GM18526 (cell line): ENCODE data around the gene OGT.

Experiments
- POLR2A ChIP-seq: IDR thresholded peaks from 3 replicates; pipeline ENCODE4 v1.6.1; 2011; ENCODE audit not compliant: insufficient read length; ENCODE audit errors: extremely low read depth

The OGT gene

DNA sequence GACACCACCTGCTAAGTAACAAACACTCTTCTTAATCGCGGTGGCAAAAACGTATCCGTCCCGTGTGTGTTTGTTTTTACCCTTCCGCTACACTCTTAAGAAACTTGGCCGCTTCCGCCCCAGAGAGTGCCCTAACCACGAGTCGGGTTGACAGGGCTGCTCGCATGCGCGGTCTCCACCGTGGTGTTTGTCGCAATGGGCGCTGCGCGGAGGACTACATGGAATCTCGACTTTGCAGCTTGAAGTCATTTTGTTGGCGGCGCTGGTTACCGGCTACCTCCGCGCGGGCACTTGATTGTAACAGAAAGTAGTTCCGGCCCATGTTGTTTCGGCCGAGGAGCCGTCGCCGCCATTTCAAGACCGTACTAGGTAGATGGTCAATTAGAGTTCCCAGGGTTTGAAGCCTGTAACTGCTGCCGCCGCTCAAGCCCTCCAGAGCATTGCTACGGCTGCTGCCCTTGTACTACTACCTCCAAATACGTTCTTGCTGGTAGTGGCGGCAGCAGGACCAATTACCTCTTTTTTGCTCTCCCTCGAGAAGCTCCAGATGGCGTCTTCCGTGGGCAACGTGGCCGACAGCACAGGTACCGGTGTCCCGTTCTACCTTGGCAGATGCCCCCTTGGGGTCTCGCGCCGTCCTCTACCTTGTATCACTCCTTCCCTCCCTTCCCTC, at the start of gene OGT:
Gene OGT, plus strand, starts transcription at position 352 of the 673 bp plus-strand sequence. Its CDS starts 196 bp downstream, at position 548.
- peak; percentile 84 for TF ChIP-seq POLR2A

DNA sequence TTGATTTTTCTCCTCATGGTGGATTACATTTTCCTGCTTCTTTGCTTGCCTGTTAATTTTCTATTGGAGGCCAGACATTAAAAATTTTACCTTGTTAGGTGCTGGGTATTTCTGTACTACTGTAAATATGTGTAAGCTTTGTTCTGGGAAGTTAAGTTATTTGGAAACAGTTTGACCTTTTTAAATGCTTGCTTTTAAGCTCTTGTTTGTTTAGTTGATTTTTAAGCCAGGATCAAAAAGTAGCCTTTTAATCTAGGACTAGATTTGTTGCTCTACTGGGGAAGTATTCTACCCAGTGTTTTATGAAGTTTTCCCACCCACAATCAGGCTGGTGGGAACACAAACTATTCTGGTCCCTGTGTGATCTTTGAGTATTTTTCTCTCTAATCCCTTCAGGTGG, 45.1 kb upstream of the OGT start:
- no peak for TF ChIP-seq POLR2A

DNA sequence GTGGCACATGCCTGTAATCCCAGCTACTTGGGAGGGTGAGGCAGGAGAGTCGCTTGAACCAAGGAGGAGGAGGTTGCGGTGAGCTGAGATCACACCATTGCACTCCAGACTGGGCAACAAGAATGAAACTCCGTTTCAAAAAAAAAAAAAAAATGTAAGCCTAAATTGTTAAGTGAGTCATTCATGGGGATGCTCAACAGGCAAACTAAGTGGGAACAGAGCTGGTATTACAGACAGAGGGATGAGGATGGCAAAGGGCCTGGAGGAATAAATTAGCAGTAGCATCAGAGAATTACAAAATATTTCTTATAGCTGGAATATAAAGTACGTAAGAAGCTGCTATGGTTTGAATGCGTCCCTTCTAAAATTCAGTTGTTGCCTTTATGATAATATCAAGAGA, 43.4 kb upstream of the OGT start:
- TF ChIP-seq POLR2A: no peak

DNA sequence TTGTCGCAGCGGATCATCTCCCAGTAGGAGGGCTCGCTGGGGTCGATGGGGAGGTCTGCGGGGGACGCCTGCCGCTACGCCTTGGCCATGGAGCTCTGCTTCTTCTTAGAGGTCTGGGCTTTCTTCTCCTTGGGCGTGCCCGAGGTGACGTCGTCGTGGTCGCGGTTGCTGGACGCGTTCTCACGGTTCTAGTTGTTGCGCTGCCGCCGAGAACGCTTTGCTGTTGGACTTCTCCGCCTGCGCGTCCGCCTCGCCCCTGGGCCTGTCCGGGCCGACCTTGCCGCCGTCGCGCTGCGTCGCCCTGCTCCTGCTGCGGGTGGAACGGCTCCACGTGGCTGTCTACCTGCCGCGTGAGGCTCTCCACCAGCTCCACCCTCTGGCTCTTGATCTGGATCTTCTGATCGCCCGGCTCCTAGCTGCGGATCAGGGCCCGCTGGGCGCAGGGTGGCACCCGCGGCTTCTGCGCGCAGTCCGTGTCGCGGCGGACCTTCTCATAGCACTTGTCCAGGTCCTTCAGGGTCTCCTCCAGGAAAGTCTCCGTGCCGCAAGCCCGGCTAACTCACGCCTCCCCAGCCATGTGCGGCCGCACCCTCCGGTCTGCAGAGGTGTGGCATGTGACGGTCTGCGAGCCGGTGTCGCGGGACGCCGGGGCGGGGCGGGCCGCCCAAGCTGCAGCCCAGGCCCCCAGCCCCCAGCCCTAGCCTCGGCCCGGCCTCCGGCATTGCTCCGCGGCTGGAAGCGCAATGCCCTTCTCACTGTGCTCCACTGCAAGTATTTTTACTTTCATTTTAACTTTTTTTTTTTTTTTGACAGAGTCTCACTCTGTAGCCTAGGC, 40.5 kb upstream of the OGT start:
- TF ChIP-seq POLR2A: no peak

DNA sequence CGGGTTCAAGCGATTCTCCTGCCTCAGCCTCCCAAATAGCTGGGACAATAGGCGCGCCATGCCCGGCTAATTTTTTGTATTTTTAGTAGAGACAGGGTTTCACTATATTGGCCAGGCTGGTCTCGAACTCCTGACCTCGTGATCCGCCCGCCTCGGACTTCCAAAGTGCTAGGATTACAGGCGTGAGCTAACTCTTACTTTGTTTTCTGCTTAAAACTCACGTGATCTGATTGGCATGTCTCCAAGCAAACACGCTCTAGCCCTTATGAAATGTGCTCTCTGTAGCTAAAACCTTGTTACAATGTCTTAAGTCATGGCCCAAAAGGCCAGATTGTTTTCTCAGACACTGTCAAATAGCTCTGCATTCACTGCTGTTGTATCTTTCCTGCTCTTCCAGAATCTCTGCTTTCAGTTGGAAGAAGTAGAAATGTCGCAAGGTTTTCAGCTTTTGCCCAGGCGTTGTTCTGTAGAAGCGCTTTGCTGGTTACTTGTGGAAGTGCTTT, 39.7 kb upstream of the OGT start:
- TF ChIP-seq POLR2A: no peak

DNA sequence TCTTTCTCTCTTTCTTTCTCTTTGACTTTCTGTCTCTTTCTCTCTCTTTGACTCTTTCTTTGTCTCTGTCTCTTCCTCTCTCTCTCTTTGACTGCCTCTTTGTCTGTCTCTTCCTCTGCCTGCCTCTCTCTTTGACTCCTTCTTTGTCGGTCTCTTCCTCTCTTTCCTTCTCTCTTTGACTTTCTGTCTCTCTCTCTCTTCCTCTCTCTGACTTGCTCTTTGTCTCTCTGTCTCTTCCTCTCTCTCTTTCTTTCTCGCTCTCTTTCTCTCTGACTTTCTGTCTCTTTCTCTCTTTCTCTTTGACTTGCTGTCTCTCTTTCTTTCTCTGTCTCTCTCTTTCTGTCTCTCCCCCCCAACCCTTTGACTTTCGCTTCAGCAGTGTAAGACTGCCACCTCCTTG, 36.4 kb upstream of the OGT start:
- no peak for TF ChIP-seq POLR2A

DNA sequence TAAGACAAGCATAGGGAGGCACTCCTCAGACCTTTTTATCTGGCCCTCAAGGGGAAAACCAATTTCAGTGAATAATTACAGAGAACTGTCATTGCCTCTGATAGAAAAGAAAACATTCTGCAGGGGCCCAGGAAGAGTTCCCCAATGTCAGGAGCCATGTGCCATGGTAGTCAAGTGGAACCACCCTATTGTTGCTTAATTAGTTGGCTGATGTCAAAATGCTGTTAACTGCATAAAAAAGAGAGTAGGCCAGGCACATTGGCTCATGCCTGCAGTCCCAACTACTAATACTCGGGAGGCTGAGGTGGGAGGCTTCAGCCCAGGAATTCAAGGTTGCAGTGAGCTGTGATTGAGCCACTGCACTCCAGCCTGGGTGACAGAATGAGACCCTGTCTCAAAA, 28.6 kb upstream of the OGT start:
- TF ChIP-seq POLR2A: no peak

DNA sequence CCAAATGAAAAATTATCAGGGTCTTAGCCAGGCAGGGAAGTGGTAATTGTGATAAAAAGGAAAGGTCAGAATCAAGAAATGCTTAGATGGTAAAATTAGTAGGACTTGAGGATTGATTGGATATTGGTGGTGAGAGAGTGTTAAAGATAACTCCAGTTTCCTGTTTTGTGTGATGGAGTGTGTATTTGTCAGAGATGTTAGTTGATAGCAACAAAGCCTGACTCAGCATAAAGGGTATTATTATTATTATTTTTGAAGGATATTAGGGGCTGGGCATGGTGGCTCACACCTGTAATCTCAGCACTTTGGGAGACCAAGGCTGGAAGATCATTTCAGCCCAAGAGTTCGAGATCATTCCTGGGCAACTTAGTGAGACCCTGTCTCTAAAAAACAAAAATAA, 23.6 kb upstream of the OGT start:
- TF ChIP-seq POLR2A: no peak

DNA sequence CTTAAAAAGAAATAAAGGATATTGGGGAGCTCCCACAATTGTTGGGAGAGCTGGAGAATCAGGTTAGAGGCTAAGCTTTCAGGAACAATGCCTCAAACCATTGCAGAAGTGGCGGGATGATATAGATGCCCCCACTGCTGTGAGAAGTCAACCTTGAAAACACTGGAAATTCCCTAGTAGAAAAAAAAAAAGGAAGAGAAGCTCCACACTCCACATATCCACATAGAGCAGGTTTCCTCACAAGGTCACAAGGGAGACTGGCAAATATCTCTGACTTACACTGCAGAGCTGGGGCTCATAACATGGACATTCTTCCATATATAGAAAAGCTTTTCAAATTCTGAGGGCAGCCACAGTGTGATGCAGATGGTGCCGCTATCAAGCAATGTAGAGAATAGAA, 22.7 kb upstream of the OGT start:
- TF ChIP-seq POLR2A: no peak

DNA sequence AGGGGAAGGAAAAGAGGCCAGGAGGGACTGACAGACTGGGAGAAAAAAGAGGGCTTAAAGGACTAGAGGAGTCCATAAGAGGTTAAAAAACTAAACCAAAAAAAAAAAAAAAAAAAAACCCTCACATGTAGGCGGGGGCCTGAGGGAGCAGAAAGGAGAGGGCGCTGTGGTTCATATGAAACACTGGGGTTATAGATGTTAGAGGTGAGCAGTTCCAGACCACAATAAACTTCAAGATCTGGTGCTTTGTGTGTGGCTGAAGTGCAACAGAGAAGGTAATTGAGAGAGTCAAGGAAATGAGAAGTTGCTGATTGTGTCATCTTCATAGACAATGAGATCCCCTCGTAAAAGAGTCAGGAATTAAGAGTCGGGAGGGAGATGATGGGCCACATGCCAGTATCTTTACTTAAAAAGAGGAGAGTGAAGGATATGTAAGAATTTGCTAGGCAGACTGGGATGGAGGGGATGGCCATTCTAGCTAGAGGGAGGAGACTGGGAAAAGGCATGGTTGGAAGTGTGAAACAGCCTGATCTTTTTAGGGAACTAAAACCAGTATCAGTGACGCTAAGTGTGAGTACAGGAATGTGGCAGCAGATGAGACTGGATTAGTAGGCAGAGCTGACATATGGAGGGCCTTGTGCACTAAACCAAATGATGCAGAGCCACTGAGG, 18.4 kb upstream of the OGT start:
- TF ChIP-seq POLR2A: no peak

DNA sequence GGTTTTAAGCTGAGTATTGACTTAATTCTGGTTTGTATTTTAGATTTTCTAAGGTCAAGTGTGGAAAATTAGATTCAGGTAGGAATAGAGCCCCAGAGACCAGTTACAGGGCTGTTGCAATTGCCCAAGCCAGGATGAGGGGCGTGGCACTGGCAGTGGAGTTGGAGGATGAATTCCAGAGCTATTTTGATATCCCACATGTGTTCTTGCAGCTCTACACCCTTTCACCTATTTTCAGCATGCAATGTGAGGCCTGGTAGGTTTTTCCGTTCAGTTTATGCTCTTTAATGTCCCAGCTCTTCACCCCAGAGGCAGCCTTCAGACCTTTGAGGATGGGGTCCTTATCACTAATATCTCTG, 17.9 kb upstream of the OGT start:
- no peak for TF ChIP-seq POLR2A

DNA sequence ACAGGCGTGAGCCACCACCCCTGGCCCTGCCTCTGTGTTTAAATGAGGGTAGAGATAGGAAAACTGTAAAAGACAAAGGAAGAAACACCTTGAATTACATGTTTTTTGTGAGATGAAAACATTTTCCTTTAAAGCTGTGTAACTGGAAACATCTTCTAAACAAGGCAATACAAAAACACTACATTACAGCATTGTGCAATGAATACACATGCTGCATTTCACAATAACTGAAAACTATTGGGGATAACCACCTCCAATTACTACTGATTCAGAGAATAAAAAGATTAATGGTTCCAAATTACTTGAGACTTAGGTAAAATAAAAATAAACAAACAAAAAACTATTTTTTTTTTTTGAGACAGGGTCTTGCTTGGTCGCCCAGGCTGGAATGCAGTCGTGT, 7.6 kb upstream of the OGT start:
- TF ChIP-seq POLR2A: no peak

DNA sequence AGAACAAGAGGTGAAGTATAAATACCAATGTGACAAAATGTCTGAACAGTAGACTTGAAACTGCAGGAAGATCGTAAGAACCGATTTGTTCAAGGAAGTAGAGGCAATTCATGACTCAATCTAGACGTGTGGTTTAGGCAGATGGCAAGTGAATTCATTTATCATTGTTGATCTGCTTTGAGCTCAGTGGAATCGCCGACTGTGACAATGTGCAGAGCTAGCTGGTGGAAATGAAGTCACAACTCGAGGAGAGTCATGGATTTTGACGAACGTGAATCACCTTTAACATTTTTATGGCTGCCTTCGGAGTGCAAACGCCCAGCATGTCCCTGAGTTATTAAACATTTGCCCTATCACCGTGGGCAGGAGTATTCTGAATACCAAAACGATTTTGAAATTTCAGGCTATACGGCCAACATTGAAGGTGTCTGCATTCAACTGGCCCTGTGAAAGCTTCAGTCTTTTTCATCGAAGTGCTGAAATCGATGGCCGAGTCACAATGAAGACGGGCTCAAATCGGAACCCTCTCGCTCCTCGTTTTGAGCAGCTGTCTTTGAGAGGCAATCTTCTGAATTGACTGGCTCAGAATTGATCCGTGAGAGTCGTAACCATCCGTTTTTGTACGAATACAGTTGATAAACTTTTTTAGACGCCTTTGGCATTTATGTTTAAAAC, 689 bp upstream of the OGT start:
- TF ChIP-seq POLR2A: no peak

DNA sequence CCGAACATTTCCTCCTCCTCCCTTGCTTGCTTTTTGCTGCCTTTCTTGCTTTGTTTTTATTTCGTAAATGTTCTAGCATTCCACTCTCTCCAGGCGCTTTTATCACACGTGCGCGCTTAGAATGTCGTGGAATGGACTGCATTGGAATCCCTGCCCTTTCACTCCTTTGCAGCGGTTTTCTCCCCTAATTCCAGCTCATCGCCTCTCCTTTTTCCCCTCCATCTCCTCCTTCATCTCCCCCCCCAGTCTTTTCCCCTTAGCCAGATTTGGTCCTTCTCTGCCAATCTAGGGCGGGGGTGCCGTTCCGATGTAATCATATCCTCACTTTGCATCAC, 579 bp downstream of the OGT start:
- no peak for TF ChIP-seq POLR2A

DNA sequence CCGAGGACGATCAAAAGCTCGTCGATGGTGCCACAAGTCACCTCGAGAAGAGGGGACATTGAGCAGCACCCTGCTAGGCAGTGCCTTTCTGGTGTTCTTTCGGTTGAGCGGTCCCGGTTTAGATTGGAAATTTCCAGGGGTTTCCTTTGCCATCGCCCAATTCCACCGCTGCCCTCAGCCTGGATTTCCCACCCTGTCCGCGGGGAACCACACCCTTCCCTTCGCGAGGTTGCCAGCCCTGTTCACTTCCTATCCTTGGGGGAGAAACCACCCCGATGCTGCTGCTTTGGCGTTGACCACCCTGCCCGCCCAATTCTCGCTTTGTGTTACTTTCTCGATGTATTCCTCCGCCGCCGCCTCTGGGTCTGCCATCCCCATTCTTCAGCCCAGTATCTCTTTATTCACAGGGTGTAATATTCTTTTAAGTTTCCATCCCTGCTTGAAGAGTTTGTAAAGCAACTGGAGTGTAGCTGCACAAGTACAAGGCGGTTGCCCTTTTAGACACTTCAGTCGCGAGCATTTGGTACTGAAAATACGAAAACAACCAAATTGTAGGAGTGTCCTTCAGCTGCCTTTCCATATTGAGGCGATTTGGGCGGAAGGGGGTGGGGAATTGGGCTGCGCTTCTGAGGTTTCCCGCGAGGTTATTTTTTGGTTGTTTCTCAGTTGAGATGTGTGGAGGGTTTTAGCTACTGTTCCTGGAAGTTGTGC, 1.1 kb downstream of the OGT start:
- peak; percentile 14 for TF ChIP-seq POLR2A
